Transverse colon (tissue), 4 donors: ENCODE measurements around the gene PTBP3. TPM values are rescaled to one million over a fixed set of nuclear protein-coding genes. Genes with fewer than 3 reads are reported as not detected.
A peak's percentile ranks its signal among the peaks of the same experiment; 100 is the strongest.

ENCODE experiments used
- DNase-seq: peaks from one replicate; pipeline ENCODE4 v3.0.0-alpha.2; 2019
- H3K27ac ChIP-seq, 4 donors: fragments of 200-600 bp; sonication (generic); 2 replicates each; pipeline ENCODE4 v1.5.1; 2016 to 2018; ENCODE audit warnings: inconsistent platforms in 4 of 4
- H3K27me3 ChIP-seq: fragments of 200-600 bp; sonication (generic); 2 replicates; pipeline ENCODE4 v1.5.1; 2017; ENCODE audit warnings: inconsistent platforms
- H3K36me3 ChIP-seq, 4 donors: fragments of 200-600 bp; sonication (generic); 2 replicates each; pipeline ENCODE4 v1.5.1; 2017 to 2019; ENCODE audit warnings: inconsistent platforms in 4 of 4
- H3K4me1 ChIP-seq, 4 donors: fragments of 200-600 bp; sonication (generic); 2 replicates each; pipeline ENCODE4 v1.5.1; 2017 to 2020; ENCODE audit warnings: inconsistent platforms in 4 of 4
- H3K4me3 ChIP-seq, 4 donors: fragments of 200-600 bp; sonication (generic); 1 replicate in 1 of 4; 2 replicates in 3 of 4; pipeline versions ENCODE4 v1.5.1 to v1.6.1; 2017 to 2019; ENCODE audit warnings: inconsistent platforms in 4 of 4
- H3K9me3 ChIP-seq, 2 donors: fragments of 200-600 bp; sonication (generic); 2 replicates each; pipeline ENCODE4 v1.5.1; 2017 to 2019; ENCODE audit warnings: inconsistent platforms in 2 of 2
- EP300 ChIP-seq: sonication (generic); formaldehyde crosslinking; IDR thresholded peaks from one replicate; pipeline ENCODE4 v1.6.1; 2017; ENCODE audit warnings: antibody characterized with exemption, low read depth
- POLR2A ChIP-seq: fragments of 450-650 bp; IDR thresholded peaks from one replicate; pipeline ENCODE4 v1.6.1; 2016; ENCODE audit warnings: antibody characterized with exemption, mild to moderate bottlenecking, moderate library complexity
- POLR2AphosphoS5 ChIP-seq, 3 donors: sonication (generic); formaldehyde crosslinking; IDR thresholded peaks; one replicate each; pipeline ENCODE4 v1.6.1; 2016; ENCODE audit warnings: antibody characterized with exemption in 3 of 3
- WGBS, 2 donors: methylation state at CpG; one replicate each; pipeline ENCODE4 v1.1.5; 2018; ENCODE audit warnings: low coverage in 1 of 2; 5-methylcytosine and 5-hydroxymethylcytosine counted together
- in situ Hi-C, 4 donors: fragments of 200-750 bp; cut with MboI; loops; one replicate each; pipeline versions ENCODE4 v1.15.0 to v1.15.1; 2017; ENCODE audit warnings: low sequenced_read_pairs in 3 of 4, low pct_ligation_motif_present in 1 of 4, low pct_unique_long_range_greater_than_20kb in 1 of 4
- intact Hi-C: fragments of 100-400 bp; cut with DNase I; formaldehyde crosslinking; loops from one replicate; pipeline ENCODE4 v1.15.1; 2023; ENCODE audit warnings: low total_unique reads
- total RNA-seq, 4 donors: library from RNA; depleted of rRNA; stranded (reverse); fragments of >200 nt; gene quantifications; one replicate each; pipeline ENCODE4 v1.1.0, GENCODE V29; 2016
- TF ChIP-seq, protein P1 (sequence below), 5 experiments: fragments of 200-600 bp in 3 of 5; fragments of 450-650 bp in 2 of 5; sonication (generic) in 3 of 5; IDR thresholded peaks; 1 replicate in 2 of 5; 2 replicates in 3 of 5; pipeline ENCODE4 v1.5.1; 2016 to 2017; ENCODE audit warnings: antibody characterized with exemption in 5 of 5, inconsistent platforms in 3 of 5, mild to moderate bottlenecking in 2 of 5, moderate library complexity in 1 of 5

Gene PTBP3
- total RNA-seq, 4 donors from 2014 or later = 25.3 to 96.9 (median 54.7) TPM

GRCh38 chr9:112179816-112180215, 153.6 kb downstream of the PTBP3 start:
- WGBS, 2 donors = 60 to 76% methylated on average over 1 to 4 of the region's 4 CpGs
- Histone ChIP-seq H3K4me1 (peaks cover 0 to 31% (median 12%) of the 10 kb centered on the region in 4 donors), H3K4me3 (no peak overlapping the region), H3K36me3 (no peaks in the 10 kb centered on the region), H3K27ac (no peak overlapping the region), H3K27me3 (no peaks in the 10 kb centered on the region), H3K9me3 (no peaks in the 10 kb centered on the region)
- no peak for TF ChIP-seq POLR2A
- no peak for TF ChIP-seq EP300
- no peak for TF ChIP-seq POLR2AphosphoS5 (IDR thresholded peaks at IDR 0.05)
- TF ChIP-seq, protein P1, sequence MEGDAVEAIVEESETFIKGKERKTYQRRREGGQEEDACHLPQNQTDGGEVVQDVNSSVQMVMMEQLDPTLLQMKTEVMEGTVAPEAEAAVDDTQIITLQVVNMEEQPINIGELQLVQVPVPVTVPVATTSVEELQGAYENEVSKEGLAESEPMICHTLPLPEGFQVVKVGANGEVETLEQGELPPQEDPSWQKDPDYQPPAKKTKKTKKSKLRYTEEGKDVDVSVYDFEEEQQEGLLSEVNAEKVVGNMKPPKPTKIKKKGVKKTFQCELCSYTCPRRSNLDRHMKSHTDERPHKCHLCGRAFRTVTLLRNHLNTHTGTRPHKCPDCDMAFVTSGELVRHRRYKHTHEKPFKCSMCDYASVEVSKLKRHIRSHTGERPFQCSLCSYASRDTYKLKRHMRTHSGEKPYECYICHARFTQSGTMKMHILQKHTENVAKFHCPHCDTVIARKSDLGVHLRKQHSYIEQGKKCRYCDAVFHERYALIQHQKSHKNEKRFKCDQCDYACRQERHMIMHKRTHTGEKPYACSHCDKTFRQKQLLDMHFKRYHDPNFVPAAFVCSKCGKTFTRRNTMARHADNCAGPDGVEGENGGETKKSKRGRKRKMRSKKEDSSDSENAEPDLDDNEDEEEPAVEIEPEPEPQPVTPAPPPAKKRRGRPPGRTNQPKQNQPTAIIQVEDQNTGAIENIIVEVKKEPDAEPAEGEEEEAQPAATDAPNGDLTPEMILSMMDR (IDR thresholded peaks at IDR 0.05) = no peak
- in situ Hi-C loops = no loop called here
- intact Hi-C loops = no loop called here
- DNase-seq = no peak

DNA sequence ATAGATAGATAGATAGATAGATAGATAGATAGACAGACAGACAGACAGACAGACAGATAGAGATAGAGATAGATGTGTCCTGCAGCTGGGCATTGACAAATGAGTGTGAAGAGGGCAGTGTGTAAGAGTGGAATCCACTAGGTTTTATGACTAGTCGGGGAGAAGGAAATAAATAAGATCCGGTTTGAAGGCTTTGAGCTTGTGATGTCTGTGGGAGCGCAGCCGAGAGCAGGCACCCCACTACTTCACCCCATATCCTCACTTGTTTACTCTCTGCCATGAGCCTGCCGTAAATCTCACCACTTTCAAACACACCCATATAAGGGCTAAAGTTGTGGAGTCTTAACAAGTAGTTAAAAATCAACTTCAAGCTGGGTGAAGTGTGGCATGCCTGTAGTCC, 156.9 kb downstream of the PTBP3 start:
- H3K27me3 ChIP-seq = no peaks in the 10 kb centered on the region
- in situ Hi-C loops = no loop called here
- no peaks in the 10 kb centered on the region for H3K9me3 ChIP-seq
- DNase-seq = peak; percentile 42
- TF ChIP-seq EP300 (no peak), POLR2AphosphoS5 (IDR thresholded peaks at IDR 0.05) (peak in 1 of 3 donors; percentile 10), POLR2A (peak; percentile 16)
- 0 to 25% methylated on average over 2 to 5 of the region's 5 CpGs for WGBS, 2 donors
- intact Hi-C loops = no loop called here
- peak overlapping the region; percentile 69 to 92 (median 86) for H3K27ac ChIP-seq
- H3K4me1 ChIP-seq = peaks cover 6 to 60% (median 24%) of the 10 kb centered on the region in 4 donors
- no peak overlapping the region for H3K4me3 ChIP-seq
- H3K36me3 ChIP-seq = no peaks in the 10 kb centered on the region

DNA sequence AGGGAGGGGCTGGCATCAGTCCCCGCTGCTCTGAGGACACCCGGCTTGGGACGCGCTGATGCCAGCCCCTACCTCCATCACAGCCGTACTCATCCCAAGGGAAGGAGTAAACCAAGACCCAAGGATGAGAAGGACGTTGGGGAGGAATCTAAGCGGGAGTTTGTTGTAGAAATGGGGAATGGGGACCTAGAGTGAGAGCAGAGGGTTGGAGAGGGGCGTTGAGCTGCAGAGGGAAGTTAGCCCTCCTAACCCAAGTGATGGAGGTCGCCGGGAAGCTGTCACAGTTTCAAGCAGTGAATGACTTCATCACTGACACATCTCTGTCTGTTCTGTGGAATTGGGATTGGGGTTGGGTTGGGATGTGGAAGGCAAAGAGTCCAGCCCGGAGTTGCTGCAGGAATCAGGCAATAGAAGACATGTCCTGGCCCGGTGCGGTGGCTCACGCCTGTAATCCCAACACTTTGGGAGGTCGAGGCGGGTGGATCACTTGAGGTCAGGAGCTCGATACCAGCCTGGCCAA, 157.6 kb downstream of the PTBP3 start:
- H3K36me3 ChIP-seq = no peaks in the 10 kb centered on the region
- peak overlapping the region; percentile 85 to 92 (median 90) for H3K27ac ChIP-seq
- intact Hi-C loops = no loop called here
- H3K27me3 ChIP-seq = no peaks in the 10 kb centered on the region
- no peak for DNase-seq
- no peak for TF ChIP-seq POLR2A
- no peak for TF ChIP-seq POLR2AphosphoS5 (IDR thresholded peaks at IDR 0.05)
- peaks cover 6 to 64% (median 29%) of the 10 kb centered on the region in 4 donors for H3K4me1 ChIP-seq
- in situ Hi-C loops = no loop called here
- H3K4me3 ChIP-seq = peak overlapping the region in 3 of 4 donors; percentile 59 to 74 (median 73)
- no peaks in the 10 kb centered on the region for H3K9me3 ChIP-seq
- 30 to 60% methylated on average over 3 to 17 of the region's 17 CpGs for WGBS, 2 donors

DNA sequence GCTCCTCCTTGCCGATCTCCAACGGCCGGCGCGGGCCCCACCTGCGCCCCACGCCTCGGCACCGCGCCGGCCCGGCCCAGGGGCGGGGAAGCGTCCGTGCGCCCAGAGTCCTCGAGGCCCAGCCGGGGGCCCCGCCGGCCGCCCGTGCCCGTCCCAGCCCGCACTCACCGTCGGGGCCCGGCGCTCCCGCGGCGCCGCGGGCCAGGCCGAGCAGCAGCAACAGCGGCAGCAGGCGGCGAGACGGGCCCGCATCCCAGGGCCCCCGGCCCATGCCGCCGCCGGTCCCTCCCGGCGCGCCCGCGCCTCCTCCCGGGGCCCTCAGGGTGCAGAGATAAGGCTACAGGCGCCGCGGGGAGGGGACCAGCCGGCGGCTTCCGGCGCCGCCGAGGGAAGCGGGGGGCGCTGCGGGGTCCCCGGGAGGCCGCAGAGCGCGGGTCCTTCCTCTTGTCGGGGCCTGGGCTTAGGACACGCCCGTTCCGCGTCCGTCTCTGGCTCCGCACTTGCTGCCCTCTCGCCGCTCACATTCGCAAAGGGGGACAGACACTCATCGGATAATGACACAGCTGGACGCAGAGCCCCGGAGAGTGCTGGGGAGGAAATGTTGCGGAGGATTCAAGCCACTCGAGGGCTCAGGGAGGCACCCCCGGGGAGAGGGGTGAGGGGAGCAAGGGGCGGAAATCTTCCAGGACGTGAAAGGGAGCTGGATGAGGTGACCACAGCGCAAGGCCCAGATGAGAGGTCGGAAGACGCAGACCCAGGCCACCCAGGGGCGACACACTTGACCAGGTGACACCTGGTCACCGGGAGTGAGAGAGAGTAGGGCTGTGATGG, 158.2 kb downstream of the PTBP3 start, which contains the start of gene SUSD1:
Gene SUSD1, minus strand, starts transcription at position 333 of the 831 bp plus-strand sequence. Its CDS starts 62 bp downstream, at position 271.
- intact Hi-C loops = no loop called here
- in situ Hi-C loops = no loop called here
- no peaks in the 10 kb centered on the region for H3K27me3 ChIP-seq
- 5% methylated on average over 39 of the region's 88 CpGs; no CpG with 5 or more reads in 1 of the 2 donors for WGBS, 2 donors
- TF ChIP-seq, protein P1 (IDR thresholded peaks at IDR 0.05) = no peak
- TF ChIP-seq POLR2AphosphoS5 (IDR thresholded peaks at IDR 0.05) (peak in 1 of 3 donors; percentile 19), POLR2A (peak; percentile 36), EP300 (no peak)
- peak; percentile 51 for DNase-seq
- no peaks in the 10 kb centered on the region for H3K36me3 ChIP-seq
- H3K4me3 ChIP-seq = peak within 1 kb of the TSS; percentile 56 to 74 (median 66)
- H3K27ac ChIP-seq = peak within 1 kb of the TSS; percentile 85 to 92 (median 90)
- peaks cover 6 to 64% (median 33%) of the 10 kb centered on the region in 4 donors for H3K4me1 ChIP-seq
- H3K9me3 ChIP-seq = no peaks in the 10 kb centered on the region
